Parathyroid adenoma (tissue), 2 donors: ENCODE measurements around the gene NFIX.
"Not testable (repeated sequence)": the region's sequence is repeated elsewhere in the genome, so short reads cannot be mapped to it uniquely, and the experiment has no call there.

Experiments used
- H2AFZ ChIP-seq: fragments of 300-600 bp; sonication (generic); one replicate; pipeline ENCODE4 v1.7.0; 2017; ENCODE audit warnings: antibody characterized with exemption, mild to moderate bottlenecking
- H3K27ac ChIP-seq: fragments of 300-600 bp; sonication (generic); one replicate; pipeline ENCODE4 v1.7.0; 2017
- H3K27me3 ChIP-seq: fragments of 300-600 bp; sonication (generic); one replicate; pipeline ENCODE4 v1.7.0; 2017; ENCODE audit warnings: low read length; ENCODE audit not compliant: control insufficient read depth, insufficient read depth
- H3K36me3 ChIP-seq: fragments of 300-600 bp; sonication (generic); one replicate; pipeline ENCODE4 v1.7.0; 2017; ENCODE audit warnings: low read length; ENCODE audit not compliant: control insufficient read depth, insufficient read depth
- H3K4me1 ChIP-seq: fragments of 300-600 bp; sonication (generic); one replicate; pipeline ENCODE4 v1.7.0; 2017; ENCODE audit warnings: control low read depth
- H3K4me2 ChIP-seq: fragments of 300-600 bp; sonication (generic); one replicate; pipeline ENCODE4 v1.7.0; 2017; ENCODE audit warnings: low read length
- H3K4me3 ChIP-seq: fragments of 300-600 bp; sonication (generic); one replicate; pipeline ENCODE4 v1.7.0; 2017; ENCODE audit warnings: low read depth, low read length
- H3K79me2 ChIP-seq: fragments of 300-600 bp; sonication (generic); one replicate; pipeline ENCODE4 v1.7.0; 2017; ENCODE audit warnings: control low read depth
- H3K9ac ChIP-seq: fragments of 300-600 bp; sonication (generic); one replicate; pipeline ENCODE4 v1.7.0; 2017; ENCODE audit warnings: mild to moderate bottlenecking
- H3K9me3 ChIP-seq: fragments of 300-600 bp; sonication (generic); one replicate; pipeline ENCODE4 v1.7.0; 2017; ENCODE audit warnings: low read length; ENCODE audit not compliant: control insufficient read depth
- TF ChIP-seq, protein P1 (sequence below): fragments of 300-600 bp; sonication (generic); IDR thresholded peaks from one replicate; pipeline ENCODE4 v1.7.0; 2017; ENCODE audit warnings: antibody characterized with exemption, mild to moderate bottlenecking
- donor health status: primary hyperparathyroidism.

NFIX gene

DNA sequence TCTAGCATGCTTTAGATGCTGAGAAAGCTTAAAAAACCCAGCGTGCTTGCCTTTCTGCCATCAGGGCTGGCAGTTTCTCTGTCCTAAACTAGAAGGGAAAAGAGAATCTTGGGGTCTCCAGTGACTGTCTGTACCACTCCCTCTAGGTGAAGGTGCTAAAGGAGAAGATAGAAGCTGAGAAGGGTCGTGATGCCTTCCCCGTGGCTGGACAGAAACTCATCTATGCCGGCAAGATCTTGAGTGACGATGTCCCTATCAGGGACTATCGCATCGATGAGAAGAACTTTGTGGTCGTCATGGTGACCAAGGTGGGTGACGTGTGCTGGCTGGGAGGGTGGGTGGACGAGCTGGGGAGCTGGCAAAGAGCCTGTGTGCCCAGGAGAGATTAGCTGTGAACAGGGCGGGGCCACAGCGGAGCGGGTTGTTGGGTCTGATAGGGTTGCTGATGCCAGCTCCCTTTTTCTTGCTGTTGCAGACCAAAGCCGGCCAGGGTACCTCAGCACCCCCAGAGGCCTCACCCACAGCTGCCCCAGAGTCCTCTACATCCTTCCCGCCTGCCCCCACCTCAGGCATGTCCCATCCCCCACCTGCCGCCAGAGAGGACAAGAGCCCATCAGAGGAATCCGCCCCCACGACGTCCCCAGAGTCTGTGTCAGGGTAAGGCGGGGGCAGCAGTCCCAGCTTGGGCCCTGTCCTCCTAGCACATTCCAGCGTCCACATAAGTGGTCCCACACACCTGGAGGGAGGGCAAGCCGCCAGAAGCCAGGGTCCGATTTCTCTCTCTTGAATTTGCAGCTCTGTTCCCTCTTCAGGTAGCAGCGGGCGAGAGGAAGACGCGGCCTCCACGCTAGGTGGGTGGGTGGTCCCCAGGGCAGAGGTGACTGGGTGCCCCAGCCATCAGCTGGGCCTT, 47.3 kb upstream of the NFIX start:
- Histone ChIP-seq H3K4me1 (peaks cover 7% of the 10 kb centered on the region), H3K79me2 (peaks cover 20% of the 10 kb centered on the region), H3K27ac (no peak overlapping the region), H3K4me3 (no peak overlapping the region), H3K4me2 (no peak overlapping the region), H2AFZ (no peak overlapping the region), H3K36me3 (no peaks in the 10 kb centered on the region), H3K9me3 (no peaks in the 10 kb centered on the region), H3K27me3 (no peaks in the 10 kb centered on the region), H3K9ac (no peak overlapping the region)
- TF ChIP-seq, protein P1, sequence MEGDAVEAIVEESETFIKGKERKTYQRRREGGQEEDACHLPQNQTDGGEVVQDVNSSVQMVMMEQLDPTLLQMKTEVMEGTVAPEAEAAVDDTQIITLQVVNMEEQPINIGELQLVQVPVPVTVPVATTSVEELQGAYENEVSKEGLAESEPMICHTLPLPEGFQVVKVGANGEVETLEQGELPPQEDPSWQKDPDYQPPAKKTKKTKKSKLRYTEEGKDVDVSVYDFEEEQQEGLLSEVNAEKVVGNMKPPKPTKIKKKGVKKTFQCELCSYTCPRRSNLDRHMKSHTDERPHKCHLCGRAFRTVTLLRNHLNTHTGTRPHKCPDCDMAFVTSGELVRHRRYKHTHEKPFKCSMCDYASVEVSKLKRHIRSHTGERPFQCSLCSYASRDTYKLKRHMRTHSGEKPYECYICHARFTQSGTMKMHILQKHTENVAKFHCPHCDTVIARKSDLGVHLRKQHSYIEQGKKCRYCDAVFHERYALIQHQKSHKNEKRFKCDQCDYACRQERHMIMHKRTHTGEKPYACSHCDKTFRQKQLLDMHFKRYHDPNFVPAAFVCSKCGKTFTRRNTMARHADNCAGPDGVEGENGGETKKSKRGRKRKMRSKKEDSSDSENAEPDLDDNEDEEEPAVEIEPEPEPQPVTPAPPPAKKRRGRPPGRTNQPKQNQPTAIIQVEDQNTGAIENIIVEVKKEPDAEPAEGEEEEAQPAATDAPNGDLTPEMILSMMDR = no peak

DNA sequence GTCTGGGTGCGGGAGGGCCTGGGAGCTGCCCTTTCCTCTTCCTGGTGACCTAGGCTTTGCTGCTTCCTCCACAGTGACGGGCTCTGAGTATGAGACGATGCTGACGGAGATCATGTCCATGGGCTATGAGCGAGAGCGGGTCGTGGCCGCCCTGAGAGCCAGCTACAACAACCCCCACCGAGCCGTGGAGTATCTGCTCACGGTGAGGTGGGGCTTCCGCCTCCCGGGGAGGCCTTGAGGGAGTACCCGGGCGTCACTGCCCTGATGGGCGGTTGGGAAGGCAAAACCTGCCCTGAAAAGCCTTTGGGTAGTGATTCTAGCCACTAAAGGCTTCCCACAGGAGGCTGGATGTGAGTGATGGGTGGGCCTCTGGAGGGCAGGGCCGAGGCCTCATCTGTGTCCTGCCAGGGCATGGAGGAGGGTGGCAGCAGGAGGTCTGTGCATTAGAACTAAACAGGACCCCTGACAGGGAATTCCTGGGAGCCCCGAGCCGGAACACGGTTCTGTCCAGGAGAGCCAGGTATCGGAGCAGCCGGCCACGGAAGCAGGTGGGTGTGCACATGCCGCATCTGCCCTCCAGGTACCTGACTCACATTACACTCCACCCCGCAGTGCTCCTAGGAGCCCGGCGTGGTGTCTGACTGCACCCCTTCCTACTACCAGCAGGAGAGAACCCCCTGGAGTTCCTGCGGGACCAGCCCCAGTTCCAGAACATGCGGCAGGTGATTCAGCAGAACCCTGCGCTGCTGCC, 46.5 kb upstream of the NFIX start:
- peaks cover 20% of the 10 kb centered on the region for H3K79me2 ChIP-seq
- no peak overlapping the region for H2AFZ ChIP-seq
- H3K27me3 ChIP-seq = no peaks in the 10 kb centered on the region
- H3K9me3 ChIP-seq = no peaks in the 10 kb centered on the region
- peaks cover 7% of the 10 kb centered on the region for H3K4me1 ChIP-seq
- no peak overlapping the region for H3K9ac ChIP-seq
- H3K27ac ChIP-seq = no peak overlapping the region
- no peak overlapping the region for H3K4me3 ChIP-seq
- no peaks in the 10 kb centered on the region for H3K36me3 ChIP-seq
- H3K4me2 ChIP-seq = no peak overlapping the region
- TF ChIP-seq, protein P1 = no peak

DNA sequence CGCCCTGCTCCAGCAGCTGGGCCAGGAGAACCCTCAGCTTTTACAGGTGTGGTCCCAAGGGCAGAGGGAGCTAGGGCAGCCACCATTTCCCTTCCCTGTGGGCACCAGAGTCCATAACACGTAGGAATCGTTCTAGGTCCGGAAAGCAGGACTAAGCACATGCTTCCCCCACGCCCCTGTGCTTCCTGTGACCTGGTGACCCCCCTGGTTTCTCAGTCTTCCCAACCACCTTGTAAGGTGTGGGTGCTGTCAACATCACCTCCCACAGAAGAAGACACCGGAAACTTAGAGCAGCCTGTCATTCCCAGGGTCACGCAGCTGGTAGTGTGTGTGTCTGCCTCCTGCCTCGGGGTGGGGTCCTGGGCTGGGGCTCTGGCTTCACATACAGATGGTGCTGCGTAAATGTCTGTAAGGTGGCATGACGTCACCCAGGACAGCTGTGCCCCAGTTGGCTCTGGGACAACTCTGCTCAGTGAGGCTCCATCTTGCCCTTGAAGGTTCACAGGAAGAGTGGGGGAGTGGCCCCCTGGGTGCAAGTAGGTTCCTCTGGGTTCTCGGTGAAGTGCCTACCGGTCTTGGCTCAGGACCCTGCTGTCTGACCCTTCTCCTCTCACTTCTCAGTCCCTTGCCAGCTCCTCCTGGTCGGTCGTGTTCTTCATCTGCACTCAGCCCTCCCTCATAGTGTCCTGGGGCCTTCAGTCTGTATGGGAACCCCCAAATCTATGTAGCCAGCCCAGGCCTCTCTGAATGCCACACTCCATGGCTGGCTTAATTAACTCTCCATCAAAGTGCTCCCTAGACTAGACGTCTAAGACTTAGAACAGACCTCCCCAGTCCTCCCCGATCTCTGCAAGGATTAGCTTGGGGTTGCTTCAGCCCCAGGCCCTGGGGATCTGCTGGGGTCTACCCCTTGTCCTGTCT, 45.7 kb upstream of the NFIX start:
- Histone ChIP-seq H3K27me3 (no peaks in the 10 kb centered on the region), H3K27ac (no peak overlapping the region), H3K4me1 (peaks cover 8% of the 10 kb centered on the region), H3K36me3 (no peaks in the 10 kb centered on the region), H3K79me2 (peaks cover 20% of the 10 kb centered on the region), H3K4me3 (no peak overlapping the region), H3K9ac (no peak overlapping the region), H3K9me3 (no peaks in the 10 kb centered on the region), H3K4me2 (no peak overlapping the region), H2AFZ (no peak overlapping the region)
- TF ChIP-seq, protein P1 = no peak

DNA sequence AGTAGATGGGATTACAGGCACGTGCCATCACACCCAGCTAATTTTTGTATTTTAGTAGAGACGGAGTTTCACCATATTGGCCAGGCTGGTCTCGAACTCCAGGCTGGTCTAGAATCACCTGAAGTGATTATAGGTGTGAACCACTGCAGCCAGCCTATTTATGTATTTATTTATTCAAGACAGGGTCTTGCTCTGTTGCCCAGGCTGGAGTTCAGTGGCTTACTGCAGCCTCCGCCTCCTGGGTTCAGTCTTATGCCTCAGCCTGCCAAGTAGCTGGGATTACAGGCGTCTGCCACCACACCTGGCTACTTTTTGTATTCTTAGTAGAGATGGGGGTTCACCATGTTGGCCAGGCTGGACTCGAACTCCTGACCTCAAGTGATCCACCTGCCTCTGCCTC, 43.2 kb upstream of the NFIX start:
- H3K27me3 ChIP-seq, H2AFZ ChIP-seq, H3K4me2 ChIP-seq, H3K4me1 ChIP-seq, H3K9ac ChIP-seq, H3K36me3 ChIP-seq, H3K9me3 ChIP-seq, H3K27ac ChIP-seq, H3K4me3 ChIP-seq: not testable (repeated sequence)
- H3K79me2 ChIP-seq = peaks cover 14% of the 10 kb centered on the region
